HG03108 (cell line): ENCODE data around the gene DET1.
A peak's percentile ranks its signal among the peaks of the same experiment; 100 is the strongest.
"Not testable (repeated sequence)": the region's sequence is repeated elsewhere in the genome, so short reads cannot be mapped to it uniquely, and the experiment has no call there.

Experiments
- ATAC-seq: cut with Tn5 transposase; IDR thresholded peaks from one replicate; pipeline ENCODE4 v1.9.1; 2021; ENCODE audit warnings: moderate library complexity; ENCODE audit not compliant: unreplicated experiment

The DET1 gene

GRCh38 chr15:88546248-88547129, at the start of gene DET1:
TSS of gene DET1 (minus strand) at chr15:88546681. CDS start at chr15:88531705, 14,976 bp downstream.
- ATAC-seq: peak; percentile 98

- ATAC-seq: no peak
Measured at GRCh38 chr15:88591384-88591783, 44.9 kb upstream of the DET1 start.

- ATAC-seq: no peak
Measured at GRCh38 chr15:88590759-88591158, 44.3 kb upstream of the DET1 start.

GRCh38 chr15:88586401-88587162, 40.1 kb upstream of the DET1 start:
- ATAC-seq: no peak

GRCh38 chr15:88580532-88580931, 34.1 kb upstream of the DET1 start:
- ATAC-seq: no peak

GRCh38 chr15:88579322-88579721, 32.8 kb upstream of the DET1 start:
- ATAC-seq: no peak

GRCh38 chr15:88574655-88575054, 28.2 kb upstream of the DET1 start:
- ATAC-seq: no peak

- ATAC-seq: no peak
Measured at GRCh38 chr15:88574077-88574476, 27.6 kb upstream of the DET1 start.

- ATAC-seq: no peak
Measured at GRCh38 chr15:88571852-88572259, 25.4 kb upstream of the DET1 start.

GRCh38 chr15:88571153-88571851, 24.8 kb upstream of the DET1 start:
- ATAC-seq: no peak

GRCh38 chr15:88568589-88568988, 22.1 kb upstream of the DET1 start:
- ATAC-seq: no peak

- ATAC-seq: no peak
Measured at GRCh38 chr15:88564741-88565140, 18.3 kb upstream of the DET1 start.

- ATAC-seq: no peak
Measured at GRCh38 chr15:88563638-88564037, 17.2 kb upstream of the DET1 start.

GRCh38 chr15:88559565-88559964, 13.1 kb upstream of the DET1 start:
- ATAC-seq: not testable (repeated sequence)

GRCh38 chr15:88558026-88558425, 11.5 kb upstream of the DET1 start:
- ATAC-seq: not testable (repeated sequence)

- not testable (repeated sequence) for ATAC-seq
Measured at GRCh38 chr15:88548009-88548408, 1.5 kb upstream of the DET1 start.

- not testable (repeated sequence) for ATAC-seq
Measured at GRCh38 chr15:88545578-88546247, 768 bp downstream of the DET1 start.

GRCh38 chr15:88543065-88543776, 3.3 kb downstream of the DET1 start:
- ATAC-seq: no peak

GRCh38 chr15:88542342-88542733, 4.1 kb downstream of the DET1 start:
- ATAC-seq: no peak

GRCh38 chr15:88541709-88542341, 4.7 kb downstream of the DET1 start:
- no peak for ATAC-seq
